ENCODE data around the gene CLN5. TPM values are rescaled to one million over a fixed set of nuclear protein-coding genes. Genes with fewer than 3 reads are reported as not detected.

Gene CLN5
- total RNA-seq, 2 experiments from 2014 or later, result 14.5 to 16.9 TPM

DNA sequence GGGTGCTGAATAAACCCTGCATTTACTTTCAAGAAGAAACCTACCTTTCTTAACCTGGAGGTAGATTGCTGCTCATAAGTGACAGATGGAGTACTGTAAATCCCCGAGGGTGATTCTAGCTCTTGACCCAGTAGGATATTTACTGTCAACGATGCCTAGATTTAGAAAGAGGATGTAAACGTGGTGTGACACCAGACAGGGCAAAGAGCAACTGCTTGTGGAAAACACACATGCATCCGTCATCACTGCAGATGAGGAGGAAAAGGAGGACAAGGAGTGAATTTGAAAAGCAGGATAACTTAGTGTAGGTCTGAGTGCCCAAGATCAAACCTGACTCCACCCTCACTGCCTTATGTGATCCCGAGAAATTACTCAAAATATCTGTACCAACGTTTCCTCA is 9.8 kb upstream of the CLN5 start:
- Mint-ChIP-seq H3K36me3 (ENCODE audit: low read depth) (no peaks in the 10 kb centered on the region), H3K4me1 (ENCODE audit: low read depth) (peaks cover 4% of the 10 kb centered on the region), H3K9me3 (no peaks in the 10 kb centered on the region), H3K27ac (no peak overlapping the region), H3K4me3 (no peak overlapping the region), H3K27me3 (peaks cover 37% of the 10 kb centered on the region)
- CTCF ChIA-PET, result interaction anchor here (0.9 to 3.0 kb wide), 3 partner anchors 11 to 95 kb away, joined by 4 to 17 read pairs (median 15); partner anchors contain the start of gene CLN5
- TF ChIP-seq, protein P1, sequence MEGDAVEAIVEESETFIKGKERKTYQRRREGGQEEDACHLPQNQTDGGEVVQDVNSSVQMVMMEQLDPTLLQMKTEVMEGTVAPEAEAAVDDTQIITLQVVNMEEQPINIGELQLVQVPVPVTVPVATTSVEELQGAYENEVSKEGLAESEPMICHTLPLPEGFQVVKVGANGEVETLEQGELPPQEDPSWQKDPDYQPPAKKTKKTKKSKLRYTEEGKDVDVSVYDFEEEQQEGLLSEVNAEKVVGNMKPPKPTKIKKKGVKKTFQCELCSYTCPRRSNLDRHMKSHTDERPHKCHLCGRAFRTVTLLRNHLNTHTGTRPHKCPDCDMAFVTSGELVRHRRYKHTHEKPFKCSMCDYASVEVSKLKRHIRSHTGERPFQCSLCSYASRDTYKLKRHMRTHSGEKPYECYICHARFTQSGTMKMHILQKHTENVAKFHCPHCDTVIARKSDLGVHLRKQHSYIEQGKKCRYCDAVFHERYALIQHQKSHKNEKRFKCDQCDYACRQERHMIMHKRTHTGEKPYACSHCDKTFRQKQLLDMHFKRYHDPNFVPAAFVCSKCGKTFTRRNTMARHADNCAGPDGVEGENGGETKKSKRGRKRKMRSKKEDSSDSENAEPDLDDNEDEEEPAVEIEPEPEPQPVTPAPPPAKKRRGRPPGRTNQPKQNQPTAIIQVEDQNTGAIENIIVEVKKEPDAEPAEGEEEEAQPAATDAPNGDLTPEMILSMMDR (IDR thresholded peaks at IDR 0.05), result no peak
- no peak for DNase-seq
- POLR2A ChIA-PET, result no interaction called here
- no peak for ATAC-seq
- intact Hi-C loops (cut with micrococcal nuclease), result no loop called here

DNA sequence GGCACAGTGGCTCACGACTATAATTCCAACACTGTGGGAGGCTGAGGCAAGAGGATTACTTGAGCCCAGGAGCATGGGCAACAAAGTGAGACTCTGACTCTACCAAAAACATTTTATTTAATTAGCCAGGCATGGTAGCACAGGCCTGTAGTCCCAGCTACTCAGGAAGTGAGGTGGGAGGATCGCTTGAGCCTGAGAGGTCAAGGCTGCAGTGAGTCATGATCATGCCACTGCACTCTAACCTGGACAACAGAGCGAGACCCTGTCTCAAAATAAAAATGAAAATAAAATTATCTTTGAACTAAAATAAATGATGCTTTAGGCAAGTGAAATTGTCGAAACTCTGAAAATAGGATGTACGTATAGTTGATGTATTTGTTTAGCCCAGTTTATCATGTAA is 8.2 kb upstream of the CLN5 start:
- H3K4me3 Mint-ChIP-seq, result no peak overlapping the region
- H3K4me1 Mint-ChIP-seq (ENCODE audit: low read depth), result peaks cover 4% of the 10 kb centered on the region
- CTCF ChIA-PET, result interaction anchor here (1.3 kb wide), 1 partner anchor 9 kb away, joined by 3 read pairs; no protein-coding TSS in a partner anchor
- H3K27ac Mint-ChIP-seq, result no peak overlapping the region
- intact Hi-C loops (cut with micrococcal nuclease), result no loop called here
- H3K27me3 Mint-ChIP-seq, result peaks cover 36% of the 10 kb centered on the region
- DNase-seq (no peak), ATAC-seq (no peak)
- TF ChIP-seq, protein P1 (IDR thresholded peaks at IDR 0.05), result no peak
- H3K36me3 Mint-ChIP-seq (ENCODE audit: low read depth), result no peaks in the 10 kb centered on the region
- H3K9me3 Mint-ChIP-seq, result no peaks in the 10 kb centered on the region
- POLR2A ChIA-PET, result no interaction called here

DNA sequence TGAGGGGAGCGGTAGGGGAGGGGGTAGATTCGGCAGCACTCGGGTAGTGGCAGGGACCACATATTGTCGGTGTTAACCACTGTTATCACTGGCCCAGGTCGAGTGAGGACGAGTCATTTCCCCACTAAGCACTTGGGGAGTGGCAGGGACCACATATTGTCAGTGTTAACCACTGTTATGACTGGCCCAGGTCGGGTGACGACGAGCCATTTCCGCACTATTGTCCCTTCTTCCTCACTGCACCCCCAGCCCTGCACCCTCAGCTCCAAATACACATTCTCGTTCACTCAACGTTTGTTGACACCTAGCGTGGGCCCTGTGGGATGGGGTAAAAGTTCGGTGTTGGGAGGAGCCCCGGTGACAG is 467 bp upstream of the CLN5 start:
- ChIA-PET POLR2A (interaction anchor here (0.7 to 3.4 kb wide), 6 partner anchors 14 to 338 kb away, joined by 3 to 49 read pairs (median 6); partner anchors contain the start of gene FBXL3), CTCF (interaction anchor here (3.3 to 3.6 kb wide), 2 partner anchors 10 to 11 kb away, joined by 26 to 29 read pairs; no protein-coding TSS in a partner anchor)
- intact Hi-C loops (cut with micrococcal nuclease), result no loop called here
- Mint-ChIP-seq H3K27ac (peak overlapping the region; percentile 99), H3K9me3 (no peaks in the 10 kb centered on the region), H3K4me1 (ENCODE audit: low read depth) (peaks cover 27% of the 10 kb centered on the region), H3K27me3 (peaks cover 6% of the 10 kb centered on the region), H3K4me3 (peak overlapping the region; percentile 96), H3K36me3 (ENCODE audit: low read depth) (peaks cover 19% of the 10 kb centered on the region)
- DNase-seq (peak; percentile 92), ATAC-seq (peak; percentile 78)
- TF ChIP-seq, protein P1 (IDR thresholded peaks at IDR 0.05), result no peak

DNA sequence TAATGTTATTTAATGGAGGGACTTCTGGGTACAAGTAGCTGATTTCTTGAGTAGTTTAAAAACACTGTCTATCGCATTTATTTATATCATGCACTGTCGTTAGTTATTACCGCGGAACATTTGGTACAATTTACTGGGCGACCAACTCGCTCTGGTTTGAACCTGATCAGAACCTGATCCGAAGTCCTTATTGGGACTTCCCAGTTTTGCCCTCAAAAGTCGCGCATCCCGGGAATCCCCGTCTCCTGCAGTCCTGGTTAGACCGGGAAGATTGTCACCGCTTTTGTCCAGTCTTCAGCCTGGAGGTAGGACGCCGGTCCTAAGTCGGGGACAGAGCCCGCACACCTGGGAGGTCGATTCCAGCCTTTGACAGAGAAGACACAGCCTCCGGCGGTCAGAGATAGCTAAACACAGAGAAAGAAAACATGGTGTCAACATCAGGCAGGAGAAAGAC is 694 bp downstream of the CLN5 start:
- H3K27me3 Mint-ChIP-seq, result no peaks in the 10 kb centered on the region
- DNase-seq (peak; percentile 23), ATAC-seq (no peak)
- intact Hi-C loops (cut with micrococcal nuclease), result loop anchor here (2.0 kb wide), 1 partner anchor 34 kb away; the partner anchor contains the start of gene FBXL3
- TF ChIP-seq, protein P1 (IDR thresholded peaks at IDR 0.05), result no peak
- peak overlapping the region; percentile 96 for H3K4me3 Mint-ChIP-seq
- peaks cover 30% of the 10 kb centered on the region for H3K4me1 Mint-ChIP-seq (ENCODE audit: low read depth)
- ChIA-PET POLR2A (interaction anchor here (0.7 to 3.4 kb wide), 8 partner anchors 9 to 337 kb away, joined by 3 to 49 read pairs (median 6); partner anchors contain the start of gene FBXL3), CTCF (interaction anchor here (0.9 to 3.3 kb wide), 5 partner anchors 9 to 30 kb away, joined by 3 to 26 read pairs (median 6); no protein-coding TSS in a partner anchor)
- H3K27ac Mint-ChIP-seq, result peak overlapping the region; percentile 99
- H3K36me3 Mint-ChIP-seq (ENCODE audit: low read depth), result peaks cover 28% of the 10 kb centered on the region
- no peaks in the 10 kb centered on the region for H3K9me3 Mint-ChIP-seq

DNA sequence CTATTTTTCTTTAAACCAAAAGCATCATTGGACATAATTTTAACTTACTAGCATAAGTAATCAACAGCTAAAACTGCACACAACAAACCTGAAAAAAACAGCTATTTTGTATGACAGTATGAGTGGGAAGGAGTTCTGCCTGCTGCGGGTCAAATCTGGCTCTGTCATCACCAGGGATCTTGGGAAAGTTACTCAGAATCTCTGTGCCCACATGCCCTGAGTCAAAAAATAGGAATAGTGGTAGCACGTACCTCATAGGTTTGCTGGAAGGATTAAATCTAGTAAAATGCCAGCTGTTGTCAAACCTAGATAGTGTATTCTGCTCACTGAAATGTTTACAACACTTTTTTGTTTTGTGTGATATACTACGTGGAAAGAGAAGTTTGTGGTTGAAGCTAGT is 1.1 kb downstream of the CLN5 start:
- ChIA-PET POLR2A (interaction anchor here (0.7 to 3.4 kb wide), 7 partner anchors 9 to 33 kb away, joined by 3 to 49 read pairs (median 7); partner anchors contain the start of gene FBXL3), CTCF (interaction anchor here (0.9 to 3.3 kb wide), 5 partner anchors 8 to 29 kb away, joined by 3 to 26 read pairs (median 6); no protein-coding TSS in a partner anchor)
- intact Hi-C loops (cut with micrococcal nuclease), result loop anchor here (2.0 kb wide), 1 partner anchor 34 kb away; the partner anchor contains the start of gene FBXL3
- no peak for DNase-seq
- Mint-ChIP-seq H3K27me3 (no peaks in the 10 kb centered on the region), H3K36me3 (ENCODE audit: low read depth) (peaks cover 31% of the 10 kb centered on the region), H3K4me3 (peak overlapping the region; percentile 96), H3K9me3 (no peaks in the 10 kb centered on the region), H3K4me1 (ENCODE audit: low read depth) (peaks cover 32% of the 10 kb centered on the region), H3K27ac (peak overlapping the region; percentile 99)
- TF ChIP-seq, protein P1 (IDR thresholded peaks at IDR 0.05), result no peak
- no peak for ATAC-seq

All from activated CD8-positive, alpha-beta T cell treated with anti-CD3 and anti-CD28 coated beads for 36 hours (primary cell).